HL-60 (cell line): ENCODE measurements around the gene SLC25A52.
"Not testable (repeated sequence)": the region's sequence is repeated elsewhere in the genome, so short reads cannot be mapped to it uniquely, and the experiment has no call there.

Source experiments
- DNase-seq, 2 experiments: peaks; one replicate each; pipeline ENCODE4 v3.0.0-alpha.2; 2010 to 2020; ENCODE audit warnings: low read depth in 1 of 2, low spot score in 1 of 2
- H3K27ac ChIP-seq: fragments of 250-450 bp; sonication (Bioruptor Pico); replicated peaks from 2 replicates; pipeline ENCODE4 v1.5.1; 2020; ENCODE audit warnings: mild to moderate bottlenecking, moderate library complexity
- H3K27me3 ChIP-seq: fragments of 250-450 bp; sonication (Bioruptor Pico); 2 replicates; pipeline ENCODE4 v1.5.1; 2021; ENCODE audit warnings: mild to moderate bottlenecking, moderate library complexity; ENCODE audit not compliant: insufficient read depth, poor library complexity, severe bottlenecking
- H3K4me3 ChIP-seq: replicated peaks from 2 replicates; pipeline ENCODE4 v1.5.1; 2011; ENCODE audit warnings: mild to moderate bottlenecking, control low read depth, low read length; ENCODE audit not compliant: insufficient read depth
- CTCF ChIP-seq: IDR thresholded peaks from one replicate; pipeline ENCODE4 v1.5.1; 2011; ENCODE audit warnings: low read length, control low read depth, inconsistent platforms; ENCODE audit not compliant: insufficient read depth
- GABPA ChIP-seq: IDR thresholded peaks from 2 replicates; pipeline ENCODE4 v1.6.1; 2012; ENCODE audit warnings: low read depth
- POLR2AphosphoS5 ChIP-seq: IDR thresholded peaks from 2 replicates; pipeline ENCODE4 v1.6.1; 2012; ENCODE audit warnings: low read depth
- REST ChIP-seq: IDR thresholded peaks from 2 replicates; pipeline ENCODE4 v1.6.1; 2012; ENCODE audit warnings: low read depth; ENCODE audit not compliant: insufficient replicate concordance
- SPI1 ChIP-seq: IDR thresholded peaks from 2 replicates; pipeline ENCODE4 v1.6.1; 2012; ENCODE audit warnings: low read depth, mild to moderate bottlenecking, borderline replicate concordance
- long read RNA-seq: library from polyadenylated mRNA; unstranded; transcript quantifications from one replicate; pipeline ENCODE4 v2.0.0, GENCODE V29; 2020

SLC25A52 gene
- long read RNA-seq, result 0 reads

GRCh38 chr18:31760695-31761094, at the start of gene SLC25A52:
Gene SLC25A52 (minus strand): TSS chr18:31760880. CDS start chr18:31760661, 219 bp downstream.
- TF ChIP-seq SPI1, result no peak
- no peak for DNase-seq
- no peaks in the 10 kb centered on the region for H3K27me3 ChIP-seq
- no peak within 1 kb of the TSS for H3K27ac ChIP-seq
- no peak within 1 kb of the TSS for H3K4me3 ChIP-seq

GRCh38 chr18:31809049-31809448, 48.4 kb upstream of the SLC25A52 start:
- H3K27ac ChIP-seq, H3K4me3 ChIP-seq, DNase-seq, H3K27me3 ChIP-seq: not testable (repeated sequence)

GRCh38 chr18:31801078-31801477, 40.4 kb upstream of the SLC25A52 start:
- DNase-seq, result no peak
- Histone ChIP-seq H3K27me3 (no peaks in the 10 kb centered on the region), H3K4me3 (no peak overlapping the region), H3K27ac (no peak overlapping the region)
- TF ChIP-seq REST (no peak), CTCF (no peak), GABPA (no peak), POLR2AphosphoS5 (no peak), SPI1 (no peak)

GRCh38 chr18:31799257-31799656, 38.6 kb upstream of the SLC25A52 start:
- H3K4me3 ChIP-seq, H3K27me3 ChIP-seq, DNase-seq, H3K27ac ChIP-seq: not testable (repeated sequence)

GRCh38 chr18:31798399-31798798, 37.7 kb upstream of the SLC25A52 start:
- no peaks in the 10 kb centered on the region for H3K27me3 ChIP-seq
- no peak overlapping the region for H3K27ac ChIP-seq
- no peak for TF ChIP-seq REST
- no peak for TF ChIP-seq GABPA
- TF ChIP-seq CTCF, result no peak
- TF ChIP-seq POLR2AphosphoS5, result no peak
- no peak for DNase-seq
- H3K4me3 ChIP-seq, result no peak overlapping the region

- Histone ChIP-seq H3K27me3 (no peaks in the 10 kb centered on the region), H3K27ac (no peak overlapping the region), H3K4me3 (no peak overlapping the region)
- TF ChIP-seq REST, result no peak
- TF ChIP-seq SPI1, result no peak
- no peak for TF ChIP-seq POLR2AphosphoS5
- no peak for TF ChIP-seq GABPA
- no peak for DNase-seq
Measured at GRCh38 chr18:31795747-31796146, 35.1 kb upstream of the SLC25A52 start.
